ENCODE results near the gene FAIM2. TPM values are rescaled to one million over a fixed set of nuclear protein-coding genes. Genes with fewer than 3 reads are reported as not detected.

FAIM2 gene
- total and polyA plus RNA-seq, 2 donors (not counting 3 experiments of a cell fraction or from before 2014, with no cell fraction given) = 0.01 TPM; not detected in 1

DNA sequence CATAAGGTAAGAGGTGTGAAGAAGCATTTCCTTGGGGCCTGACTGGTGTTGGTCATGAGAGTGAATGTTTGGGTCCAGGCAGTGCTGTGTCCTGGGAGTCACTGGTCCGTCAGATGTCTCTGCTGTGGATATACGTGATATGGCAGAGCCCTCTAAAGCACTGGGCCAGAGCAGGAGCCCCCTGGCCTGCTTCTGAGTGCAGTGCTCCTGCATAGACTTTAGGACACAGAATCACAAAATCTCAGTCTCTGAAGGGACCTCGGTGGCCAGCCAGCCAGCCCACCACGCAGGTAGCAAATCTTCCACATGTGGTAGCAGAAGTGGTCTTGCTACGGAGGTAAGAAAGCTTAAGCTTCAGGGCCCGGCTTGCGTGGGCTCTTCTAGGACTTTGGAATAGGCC is 28.3 kb upstream of the FAIM2 start:
- Histone ChIP-seq H3K27me3 (ENCODE audit: control insufficient read depth in 2 of 2, insufficient read depth in 2 of 2, low read length in 2 of 2) (no peaks in the 10 kb centered on the region), H3K4me2 (ENCODE audit: insufficient read depth, low read length) (no peak overlapping the region), H4K20me1 (replicated peaks; ENCODE audit: control insufficient read depth, extremely low read depth, insufficient read depth, low read length) (no peaks in the 10 kb centered on the region), H3K4me3 (replicated peaks in 1 of 3; ENCODE audit: insufficient read depth in 1 of 3, low read depth in 1 of 3, low read length in 3 of 3) (no peak overlapping the region), H2AFZ (ENCODE audit: low read depth, low read length) (no peak overlapping the region), H3K36me3 (ENCODE audit: control insufficient read depth in 2 of 2, extremely low read depth in 1 of 2, insufficient read depth in 2 of 2, low read length in 2 of 2) (no peaks in the 10 kb centered on the region), H3K4me1 (ENCODE audit: control insufficient read depth, extremely low read depth, insufficient read depth, low read length) (no peaks in the 10 kb centered on the region), H3K9ac (replicated peaks; ENCODE audit: extremely low read depth, insufficient read depth, low read length) (no peak overlapping the region), H3K27ac (ENCODE audit: insufficient read depth, low read depth, low read length) (no peak overlapping the region), H3K9me1 (replicated peaks; ENCODE audit: control insufficient read depth, extremely low read depth, insufficient read depth, low read length) (no peaks in the 10 kb centered on the region), H3K9me3 (replicated peaks; ENCODE audit: control insufficient read depth, insufficient read depth, low read length) (no peaks in the 10 kb centered on the region), H3K79me2 (ENCODE audit: control insufficient read depth, insufficient read depth, low read length) (no peaks in the 10 kb centered on the region)
- ChIA-PET CTCF (interaction anchor here (0.6 to 3.2 kb wide), 3 partner anchors 9 to 50 kb away, joined by 3 to 19 read pairs (median 3); no protein-coding TSS in a partner anchor), POLR2A (no interaction called here)
- no TSS peak for BruUV-seq (replicated peaks)
- no peak for TF ChIP-seq FOS (IDR thresholded peaks at IDR 0.05; ENCODE audit: borderline replicate concordance, insufficient read depth, low read length)
- no peak for TF ChIP-seq POLR2AphosphoS5 (IDR thresholded peaks at IDR 0.05; ENCODE audit: insufficient read depth, low read depth, low read length)
- TF ChIP-seq EZH2 (IDR thresholded peaks at IDR 0.05; ENCODE audit: borderline replicate concordance, low read depth, low read length, severe bottlenecking) = no peak
- TF ChIP-seq, protein P1, sequence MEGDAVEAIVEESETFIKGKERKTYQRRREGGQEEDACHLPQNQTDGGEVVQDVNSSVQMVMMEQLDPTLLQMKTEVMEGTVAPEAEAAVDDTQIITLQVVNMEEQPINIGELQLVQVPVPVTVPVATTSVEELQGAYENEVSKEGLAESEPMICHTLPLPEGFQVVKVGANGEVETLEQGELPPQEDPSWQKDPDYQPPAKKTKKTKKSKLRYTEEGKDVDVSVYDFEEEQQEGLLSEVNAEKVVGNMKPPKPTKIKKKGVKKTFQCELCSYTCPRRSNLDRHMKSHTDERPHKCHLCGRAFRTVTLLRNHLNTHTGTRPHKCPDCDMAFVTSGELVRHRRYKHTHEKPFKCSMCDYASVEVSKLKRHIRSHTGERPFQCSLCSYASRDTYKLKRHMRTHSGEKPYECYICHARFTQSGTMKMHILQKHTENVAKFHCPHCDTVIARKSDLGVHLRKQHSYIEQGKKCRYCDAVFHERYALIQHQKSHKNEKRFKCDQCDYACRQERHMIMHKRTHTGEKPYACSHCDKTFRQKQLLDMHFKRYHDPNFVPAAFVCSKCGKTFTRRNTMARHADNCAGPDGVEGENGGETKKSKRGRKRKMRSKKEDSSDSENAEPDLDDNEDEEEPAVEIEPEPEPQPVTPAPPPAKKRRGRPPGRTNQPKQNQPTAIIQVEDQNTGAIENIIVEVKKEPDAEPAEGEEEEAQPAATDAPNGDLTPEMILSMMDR (IDR thresholded peaks at IDR 0.05; ENCODE audit: extremely low read depth in 1 of 2, insufficient read depth in 1 of 2, low read depth in 1 of 2, low read length in 2 of 2) = no peak
- no peak for TF ChIP-seq JUN (IDR thresholded peaks at IDR 0.05; ENCODE audit: borderline replicate concordance, insufficient read depth, insufficient read length, low read depth)
- no peak for TF ChIP-seq GATA2 (IDR thresholded peaks at IDR 0.05; ENCODE audit: insufficient read depth, insufficient read length, low read depth, low read length)
- TF ChIP-seq POLR2A (IDR thresholded peaks at IDR 0.05; ENCODE audit: low read depth, low read length) = no peak
- TF ChIP-seq, protein P2, sequence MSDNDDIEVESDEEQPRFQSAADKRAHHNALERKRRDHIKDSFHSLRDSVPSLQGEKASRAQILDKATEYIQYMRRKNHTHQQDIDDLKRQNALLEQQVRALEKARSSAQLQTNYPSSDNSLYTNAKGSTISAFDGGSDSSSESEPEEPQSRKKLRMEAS (IDR thresholded peaks at IDR 0.05; ENCODE audit: insufficient read depth, insufficient read length) = no peak
- no peak for TF ChIP-seq MYC (IDR thresholded peaks at IDR 0.05; ENCODE audit: low read depth, low read length)
- dilution Hi-C loops (cut with MboI; ENCODE audit: extremely low pct_ligation_motif_present, low sequenced_read_pairs) = no loop called here
- FAIRE-seq (no peak), DNase-seq (ENCODE audit: low read depth, low spot score) (no peak)
- intact Hi-C loops (cut with micrococcal nuclease) = no loop called here
